Hematopoietic multipotent progenitor cell treated with erythropoietin and hydrocortisone succinate and interleukin-3 and kit ligand, for 15 days (in vitro differentiated cells): Measurements from ENCODE around the gene SAMHD1.
A peak's percentile ranks its signal among the peaks of the same experiment; 100 is the strongest.
"Not testable (repeated sequence)": the region's sequence is repeated elsewhere in the genome, so short reads cannot be mapped to it uniquely, and the experiment has no call there.

ENCODE experiments used
- DNase-seq: peaks from one replicate; pipeline ENCODE4 v3.0.0-alpha.2; 2015; ENCODE audit warnings: low spot score

Gene SAMHD1

DNA sequence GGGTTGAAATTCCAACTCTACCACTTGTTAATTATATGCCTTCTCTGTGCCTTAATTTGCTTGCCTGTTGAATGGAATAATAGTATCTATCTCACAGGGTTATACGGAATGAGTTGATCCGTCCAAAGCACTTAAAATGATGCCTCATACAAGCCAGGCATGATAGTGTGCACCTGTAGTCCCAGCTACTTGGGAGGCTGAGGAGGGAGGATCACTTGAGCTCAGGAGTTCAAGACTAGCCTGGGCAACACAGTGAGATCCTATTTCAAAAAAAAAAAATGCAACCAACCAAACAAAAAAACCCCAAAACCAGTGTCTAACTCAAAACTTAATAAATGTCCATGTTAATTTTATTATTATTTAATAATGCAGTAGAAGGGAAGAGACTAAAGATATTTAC lies 35.3 kb downstream of the SAMHD1 start:
- DNase-seq = no peak

DNA sequence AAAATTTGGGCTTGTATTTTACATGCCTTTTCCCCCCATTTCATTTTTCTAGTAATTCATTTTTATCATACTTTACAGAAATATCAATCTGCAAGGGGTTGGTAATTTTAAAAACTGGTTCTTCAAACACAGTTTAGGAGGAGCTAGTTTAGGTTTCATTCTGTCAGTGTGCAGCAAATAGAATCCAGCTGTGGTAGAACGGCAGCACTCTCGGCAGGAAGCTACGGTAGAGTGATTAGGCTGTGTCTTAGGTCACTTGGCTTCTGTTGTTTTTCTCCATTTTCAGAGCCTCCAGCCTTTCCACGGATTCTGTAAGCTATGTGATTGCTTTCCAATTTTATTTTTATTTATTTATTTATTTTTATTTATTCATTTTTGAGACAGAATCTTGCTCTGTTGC lies 42.9 kb downstream of the SAMHD1 start:
- no peak for DNase-seq

DNA sequence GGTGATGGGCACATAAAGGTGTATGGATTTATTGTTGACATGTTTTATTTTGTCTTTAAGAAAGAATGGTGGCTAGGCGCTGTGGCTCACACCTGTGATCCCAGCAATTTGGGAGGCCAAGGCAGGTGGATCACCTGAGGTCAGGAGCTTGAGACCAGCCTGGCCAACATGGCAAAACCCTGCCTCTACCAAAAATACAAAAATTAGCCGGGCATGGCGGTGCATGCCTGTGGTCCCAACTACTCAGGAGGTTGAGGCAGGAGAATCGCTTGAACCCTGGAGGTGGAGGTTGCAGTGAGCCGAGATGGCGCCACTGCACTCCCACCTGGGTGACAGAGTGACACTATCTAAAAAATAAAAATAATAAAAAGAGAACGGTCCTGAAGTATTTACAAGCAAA lies 45.4 kb downstream of the SAMHD1 start:
- not testable (repeated sequence) for DNase-seq

DNA sequence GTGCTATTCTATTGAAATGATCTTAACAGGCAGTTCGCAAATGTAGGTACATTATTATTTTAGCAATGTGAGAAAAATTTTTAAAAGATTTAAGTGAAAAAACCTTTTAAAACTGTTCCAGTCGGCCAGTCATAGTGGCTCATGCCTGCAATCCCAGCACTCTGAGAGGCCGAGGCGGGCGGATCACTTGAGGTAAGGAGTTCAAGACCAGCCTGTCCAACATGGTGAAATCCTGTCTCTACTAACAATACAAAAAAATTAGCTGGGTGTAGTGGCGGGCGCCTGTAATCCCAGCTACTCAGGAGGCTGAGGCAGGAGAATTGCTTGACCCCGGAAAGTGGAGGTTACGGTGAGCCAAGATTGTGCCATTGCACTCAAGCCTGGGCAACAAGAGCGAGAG lies 45.9 kb downstream of the SAMHD1 start:
- DNase-seq = not testable (repeated sequence)

DNA sequence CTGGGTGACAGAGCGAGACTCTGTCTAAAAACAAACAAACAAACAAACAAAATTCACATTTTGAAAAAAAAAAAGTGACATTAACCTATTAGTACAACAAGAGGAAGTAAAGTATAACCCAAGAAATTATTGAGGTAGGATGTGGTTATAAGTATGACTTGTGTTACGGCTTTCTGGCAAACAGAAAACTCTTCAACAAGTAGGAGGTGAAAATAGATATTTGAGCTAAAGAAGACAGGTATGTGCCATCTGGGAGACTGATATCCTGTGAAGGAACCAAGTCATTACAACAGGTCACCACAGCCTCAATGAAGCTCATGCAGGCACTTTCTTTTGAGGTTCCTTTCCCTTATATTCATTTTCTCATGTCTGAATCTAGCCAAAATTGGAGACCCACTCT lies 46.8 kb downstream of the SAMHD1 start:
- no peak for DNase-seq

DNA sequence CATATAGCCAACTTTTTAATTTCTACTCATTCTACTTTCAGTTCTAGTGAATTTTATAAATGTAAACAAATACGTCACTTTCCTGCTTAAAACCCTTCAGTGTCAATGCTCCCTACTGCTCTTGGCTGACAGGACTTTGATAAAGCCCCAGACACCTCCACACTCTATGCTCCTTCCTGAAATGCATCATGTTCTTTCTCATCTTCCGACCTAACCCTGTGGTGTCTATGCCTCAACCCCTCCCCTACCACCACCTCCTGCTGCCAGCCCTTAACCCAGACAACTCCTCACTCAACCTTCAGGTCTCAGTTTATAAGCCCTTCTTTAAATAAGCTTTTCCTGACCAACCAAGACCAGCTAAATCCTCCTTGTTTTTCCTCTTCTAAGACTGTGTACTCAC lies 56.5 kb downstream of the SAMHD1 start:
- DNase-seq = no peak

DNA sequence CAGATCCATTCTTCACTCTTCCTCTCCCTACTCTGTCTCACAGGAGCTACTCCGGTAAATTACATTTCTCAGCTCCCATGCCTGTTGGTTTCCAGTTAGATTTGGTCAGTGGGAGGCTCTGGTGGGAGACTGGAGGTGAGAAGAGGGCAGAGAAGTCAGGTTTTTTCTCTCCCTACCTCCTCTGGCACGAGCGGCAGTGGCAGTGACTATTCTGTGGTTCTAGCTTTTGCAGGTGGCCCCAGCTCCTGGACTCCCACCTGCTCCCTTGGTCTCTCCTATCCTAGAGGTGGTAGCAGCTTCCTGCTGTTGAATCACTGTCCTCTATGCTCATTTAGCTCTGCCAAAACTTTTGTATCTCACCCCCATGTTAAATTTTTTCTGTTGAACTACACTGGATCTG lies 57.7 kb downstream of the SAMHD1 start:
- no peak for DNase-seq

DNA sequence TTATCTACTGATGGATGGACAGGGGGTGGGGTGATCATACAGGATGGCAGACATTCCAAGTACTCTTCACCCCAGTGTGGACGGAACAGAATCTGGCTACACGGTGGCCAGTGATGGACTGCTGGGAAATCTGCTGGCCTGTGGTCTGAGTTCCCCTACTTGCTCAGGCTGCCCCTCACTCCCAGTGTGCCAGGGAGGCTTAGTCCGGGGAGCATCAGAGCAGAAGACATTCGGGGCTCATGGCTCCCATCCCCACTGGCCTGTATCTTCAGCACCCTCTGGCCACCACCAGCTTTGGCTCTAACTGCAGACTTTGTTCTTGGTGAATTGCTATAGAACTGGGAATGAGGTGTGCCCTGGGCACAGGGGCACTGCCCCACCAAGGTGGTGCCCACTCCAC lies 60.3 kb downstream of the SAMHD1 start:
- no peak for DNase-seq

DNA sequence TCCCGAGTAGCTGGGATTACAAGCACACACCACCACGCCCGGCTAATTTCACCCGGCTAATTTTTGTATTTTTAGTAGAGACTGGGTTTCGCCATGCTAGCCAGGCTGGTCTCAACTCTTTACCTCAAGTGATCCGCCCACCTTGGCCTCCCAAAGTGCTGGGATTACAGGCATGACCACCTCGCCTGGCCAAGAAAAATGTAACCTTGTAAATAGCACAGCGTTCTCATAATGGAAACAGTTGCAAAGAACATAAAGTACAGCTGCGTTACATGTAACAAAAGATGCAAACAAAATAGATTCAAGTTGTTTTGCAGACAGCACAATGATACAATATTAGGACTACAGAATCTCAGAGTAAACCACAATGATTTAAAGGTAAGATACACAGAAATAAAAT lies 60.9 kb downstream of the SAMHD1 start:
- DNase-seq = no peak

DNA sequence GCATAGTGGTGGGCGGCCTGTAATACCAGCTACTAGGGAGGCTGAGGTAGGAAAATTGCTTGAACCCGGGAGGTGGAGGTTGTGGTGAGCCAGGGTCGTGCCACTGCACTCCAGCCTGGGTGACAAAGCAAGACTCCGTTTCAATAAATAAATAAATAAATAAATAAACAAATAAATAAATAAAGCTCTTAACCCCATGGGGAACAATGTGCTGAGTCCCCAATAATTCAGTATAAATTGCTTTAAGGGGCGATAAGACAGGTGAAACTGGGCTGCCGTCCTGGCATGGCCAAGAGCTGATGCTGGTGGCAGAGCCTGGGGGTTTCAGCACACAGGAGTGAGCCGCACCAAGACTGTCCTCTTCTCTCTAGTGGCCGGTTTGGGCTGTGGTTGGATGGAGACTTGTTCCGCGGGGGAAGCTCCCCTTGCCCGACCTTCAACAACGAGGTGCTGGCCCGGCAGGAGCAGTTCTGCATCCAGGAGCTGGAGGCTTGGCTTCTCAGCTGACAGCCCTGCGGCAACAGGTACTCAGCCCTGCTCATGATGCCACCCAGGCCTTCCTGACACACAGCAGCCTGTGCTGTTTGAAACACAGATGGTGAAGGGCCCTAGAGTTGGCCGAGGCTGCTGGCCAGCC lies 62.5 kb downstream of the SAMHD1 start:
- no peak for DNase-seq

DNA sequence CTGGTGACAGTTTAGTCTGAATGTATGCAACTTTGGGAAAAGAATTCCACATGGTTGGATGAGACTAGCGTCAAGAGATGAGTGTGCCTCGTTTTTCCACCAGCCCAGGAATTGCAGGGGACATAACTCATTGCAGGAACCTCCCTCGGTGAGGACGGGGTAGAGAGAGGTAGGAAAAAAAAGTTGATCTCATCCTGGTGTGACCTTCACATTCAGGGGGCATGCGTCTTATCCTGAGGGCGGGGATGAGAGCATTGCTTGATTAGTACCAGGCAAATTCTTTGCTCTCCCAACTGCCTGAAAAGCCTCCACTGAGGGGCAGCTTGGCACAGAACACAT lies 63.8 kb downstream of the SAMHD1 start:
- DNase-seq = no peak

DNA sequence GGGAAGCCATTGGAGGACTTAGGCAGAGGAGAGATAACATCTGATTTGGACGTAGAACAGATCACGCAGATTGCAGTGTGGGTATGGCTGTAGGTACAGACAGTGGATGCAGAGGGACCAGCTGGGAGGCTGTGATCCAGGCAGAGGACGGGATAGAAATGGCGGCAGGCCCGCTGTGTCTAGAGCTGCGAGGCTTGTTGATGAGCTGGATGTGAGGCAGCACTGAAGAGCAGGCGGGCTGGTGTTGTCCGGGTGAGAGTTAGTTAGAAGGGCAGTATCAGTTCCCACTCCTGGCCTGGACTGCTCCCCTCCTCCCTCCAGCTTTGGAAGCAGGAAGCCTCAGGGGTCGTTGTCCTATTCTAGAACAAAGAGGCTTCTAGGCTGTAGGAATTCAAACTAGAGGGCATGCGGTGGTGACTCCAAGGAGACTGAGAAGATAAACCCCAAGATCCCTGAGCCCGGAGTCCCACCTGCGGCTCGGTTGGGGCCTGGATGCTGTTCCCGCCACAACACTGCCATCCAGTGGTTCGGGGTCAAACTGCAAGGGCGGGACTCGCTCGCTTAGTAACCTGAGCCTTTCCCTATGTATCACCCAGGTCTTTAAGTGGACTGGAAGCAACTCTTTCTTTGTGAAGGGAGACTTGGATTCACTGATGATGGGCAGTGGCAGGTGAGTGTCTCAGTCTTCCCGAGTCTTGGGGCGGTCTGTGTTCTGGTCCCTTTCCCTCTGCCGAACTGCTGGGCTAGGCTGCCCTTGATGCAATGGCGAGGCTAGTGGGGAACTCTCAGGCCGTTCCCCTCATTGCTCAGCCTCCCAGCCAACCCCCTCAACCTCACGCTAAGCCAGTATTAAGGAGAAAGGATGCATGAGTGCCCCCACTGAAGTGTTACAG lies 64.4 kb downstream of the SAMHD1 start:
- DNase-seq = peak; percentile 79

DNA sequence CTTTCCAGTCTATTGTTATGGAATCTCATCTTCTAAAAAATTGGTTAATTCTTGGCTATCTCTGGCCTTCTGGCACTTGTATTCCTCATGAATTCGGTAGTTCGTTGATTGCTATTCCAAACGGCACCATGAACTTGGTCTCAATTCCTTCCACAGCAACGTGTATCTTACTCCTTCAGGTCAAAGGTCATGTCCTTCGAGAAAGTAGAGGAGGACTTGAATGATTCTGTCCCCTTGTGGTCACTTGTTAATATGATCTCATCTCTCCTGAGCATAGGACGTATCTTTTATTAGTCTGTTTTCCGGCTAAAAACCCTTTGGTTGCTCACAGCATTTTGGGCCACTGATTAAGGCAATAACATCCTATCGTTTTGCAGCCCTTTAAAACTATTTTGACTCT lies 66.2 kb downstream of the SAMHD1 start:
- no peak for DNase-seq

DNA sequence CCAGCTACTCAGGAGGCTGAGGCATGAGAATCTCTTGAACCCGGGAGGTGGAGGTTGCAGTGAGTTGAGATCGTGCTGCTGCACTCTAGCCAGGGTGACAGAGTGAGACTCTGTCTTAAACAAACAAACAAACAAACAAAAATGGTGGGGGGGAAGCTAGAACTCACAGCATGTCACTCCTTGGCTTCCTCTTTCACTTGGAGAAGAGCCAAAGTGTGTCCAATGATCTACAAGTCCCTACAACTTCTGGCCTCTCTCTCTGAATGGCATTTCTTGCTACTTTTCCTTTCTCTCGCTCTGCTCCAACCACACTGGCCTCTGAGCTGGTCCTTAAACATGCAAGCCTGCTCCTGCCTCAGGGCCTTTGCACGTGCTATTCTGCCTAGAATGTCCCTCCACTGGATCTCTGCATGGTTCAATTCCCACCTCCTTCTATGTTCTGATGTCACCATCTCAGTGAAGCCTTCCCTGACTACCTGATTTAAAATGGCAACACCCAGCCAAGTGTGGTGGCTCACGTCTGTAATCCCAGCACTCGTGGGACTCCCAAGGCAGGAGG lies 67.5 kb downstream of the SAMHD1 start:
- DNase-seq = no peak

DNA sequence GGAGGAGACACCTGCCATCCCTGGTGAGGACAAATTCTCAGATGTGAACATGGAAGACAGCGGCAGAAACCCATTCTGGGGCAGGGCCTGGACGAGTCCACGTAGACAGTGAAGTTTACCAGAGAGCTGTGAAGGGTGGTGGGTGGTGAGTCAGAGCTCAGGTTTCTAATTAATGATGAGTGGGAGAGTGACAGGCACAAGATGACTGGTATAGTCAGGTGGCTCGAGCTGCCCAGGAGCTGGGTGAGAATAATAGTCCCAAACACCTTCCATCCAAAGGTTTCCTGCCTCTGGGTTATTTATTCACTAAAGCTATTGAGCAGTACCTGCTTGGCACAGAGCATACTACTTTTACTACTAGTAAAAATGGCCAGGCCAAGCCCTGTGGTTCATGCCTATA lies 69.6 kb downstream of the SAMHD1 start:
- DNase-seq = no peak

DNA sequence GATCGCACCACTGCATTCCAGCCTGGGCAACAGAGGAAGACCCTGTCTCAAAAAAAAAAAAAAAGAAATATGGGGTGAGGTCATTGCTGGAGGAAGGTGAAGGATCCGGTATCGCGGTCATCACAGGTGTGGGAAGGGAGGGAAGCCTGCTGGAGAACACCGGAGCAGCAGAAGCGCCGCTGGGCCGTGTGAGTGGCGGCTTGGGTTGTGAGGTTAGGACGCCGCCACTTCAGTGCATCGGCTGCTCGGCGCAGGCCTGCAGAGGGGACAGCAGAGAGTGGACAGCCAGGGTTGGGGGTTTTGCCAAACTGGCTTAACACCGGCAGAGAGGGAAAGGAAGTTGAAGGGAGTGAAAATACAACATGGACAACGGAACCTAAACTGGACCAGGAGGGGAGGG lies 70.2 kb downstream of the SAMHD1 start:
- no peak for DNase-seq

DNA sequence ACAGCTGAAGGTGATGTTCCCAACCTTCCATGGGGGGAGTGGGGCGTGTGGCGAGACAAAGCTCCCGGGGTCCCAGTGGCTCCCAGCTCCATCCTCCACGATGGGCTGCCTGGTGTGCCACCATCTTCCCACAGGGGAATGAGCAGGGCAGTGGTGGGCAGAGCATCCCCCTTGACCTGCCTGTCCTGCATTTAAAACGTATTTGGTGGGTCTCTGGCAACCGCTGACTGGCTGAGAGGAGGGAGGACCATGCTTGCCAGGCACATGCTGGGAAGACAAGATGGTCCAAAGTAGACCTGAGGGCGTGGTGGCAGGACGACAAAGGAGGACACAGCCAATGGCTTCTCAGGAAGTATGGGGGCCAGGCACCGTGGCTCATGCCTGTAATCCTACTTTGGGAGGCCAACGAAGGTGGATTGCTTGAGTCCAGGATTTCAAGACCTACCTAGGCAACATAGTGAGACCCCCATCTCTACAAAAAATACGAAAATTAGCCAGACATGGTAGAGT lies 70.7 kb downstream of the SAMHD1 start:
- DNase-seq = no peak

DNA sequence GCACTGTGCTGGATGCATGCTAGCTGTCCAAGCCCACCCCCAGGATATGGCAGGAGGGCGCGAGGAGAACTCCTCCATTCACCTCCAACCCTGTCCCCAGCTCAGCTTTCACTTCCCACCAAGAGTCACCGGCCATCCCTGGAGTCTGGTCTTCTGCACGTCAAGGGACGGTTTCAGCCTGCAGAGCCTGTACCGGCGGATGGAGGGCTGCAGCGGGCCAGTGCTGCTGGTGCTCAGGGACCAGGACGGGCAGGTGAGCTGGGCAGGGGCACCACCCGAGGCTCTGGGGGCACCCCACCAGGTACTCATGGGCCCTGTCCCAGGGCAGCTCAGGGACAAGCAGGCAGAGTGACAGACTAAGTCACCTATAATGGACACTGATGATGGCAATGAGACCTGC lies 72.6 kb downstream of the SAMHD1 start:
- DNase-seq = no peak

DNA sequence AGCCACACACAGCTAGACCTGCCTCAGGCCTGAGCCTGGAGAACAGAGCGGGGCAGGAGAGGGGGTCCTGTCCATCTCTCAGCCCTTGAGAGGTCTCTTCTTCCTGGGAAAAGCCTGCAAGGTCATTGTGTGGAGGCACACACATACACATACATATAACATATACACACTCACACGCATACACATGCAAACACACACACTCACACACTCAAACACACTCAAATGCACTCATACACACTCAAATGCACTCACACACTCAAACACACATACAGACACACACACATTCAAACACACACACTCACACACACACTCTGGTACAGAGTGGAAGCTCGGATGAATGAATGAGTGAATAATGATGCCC lies 75.1 kb downstream of the SAMHD1 start:
- DNase-seq = no peak

DNA sequence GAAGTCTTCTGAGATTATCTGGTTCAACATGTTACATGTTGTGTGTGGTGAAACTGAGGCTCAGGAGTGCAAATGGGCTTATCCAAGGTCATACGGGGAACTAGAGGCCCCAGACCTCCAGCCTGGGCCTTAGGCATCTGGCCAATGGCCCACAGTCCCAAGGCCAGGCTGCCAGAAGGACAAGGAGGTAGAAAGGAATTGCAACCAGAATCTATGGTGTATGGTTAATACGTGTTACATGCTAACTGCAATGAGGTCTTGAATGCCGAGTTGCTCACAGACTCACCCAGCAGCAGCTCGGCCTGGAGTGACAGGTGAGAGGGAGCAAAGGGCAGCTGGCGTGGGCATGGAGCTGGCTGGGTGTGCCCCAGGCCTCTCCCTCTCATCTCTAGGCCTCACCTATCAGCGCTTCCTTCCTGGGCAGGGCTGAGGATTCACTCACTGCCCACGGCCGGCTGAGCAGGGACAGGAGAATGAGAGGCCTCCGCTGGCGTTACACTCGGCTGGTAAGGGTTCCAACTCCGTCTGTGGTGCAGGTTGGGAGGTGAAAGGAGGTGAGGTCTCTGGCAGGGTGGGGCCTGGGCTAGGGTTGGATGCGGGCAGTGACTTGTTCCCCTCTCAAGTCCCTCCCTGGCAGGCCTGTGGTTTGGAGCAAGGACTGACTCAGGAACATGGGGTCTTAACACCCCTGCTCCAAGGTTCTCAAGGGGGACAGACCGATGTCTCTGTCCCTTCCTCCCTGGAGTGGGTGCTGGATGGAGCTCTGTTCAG lies 75.6 kb downstream of the SAMHD1 start, which contains the start of gene TLDC2:
TSS of gene TLDC2 (plus strand) at position 437 of the 771 bp plus-strand sequence. CDS start at position 474, 37 bp downstream.
- no peak for DNase-seq

DNA sequence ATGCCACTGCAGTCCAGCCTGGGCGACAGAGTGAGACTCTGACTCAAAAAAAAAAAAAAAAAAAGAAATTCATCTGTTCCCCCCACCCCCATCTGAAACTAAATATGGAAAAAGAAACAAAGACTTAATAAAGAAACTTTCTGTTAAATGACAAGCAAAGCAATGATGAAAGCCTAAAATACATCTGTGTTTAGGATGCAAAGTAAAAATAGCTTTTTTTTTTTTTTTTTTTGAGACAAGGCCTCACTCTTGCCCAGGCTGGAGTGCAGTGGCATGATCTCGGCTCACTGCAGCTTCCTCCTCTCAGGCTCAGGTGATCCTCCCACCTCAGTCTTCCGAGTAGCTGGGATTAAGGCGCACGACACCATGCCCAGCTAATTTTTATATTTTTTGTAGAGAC lies 76.4 kb downstream of the SAMHD1 start:
- DNase-seq = not testable (repeated sequence)

DNA sequence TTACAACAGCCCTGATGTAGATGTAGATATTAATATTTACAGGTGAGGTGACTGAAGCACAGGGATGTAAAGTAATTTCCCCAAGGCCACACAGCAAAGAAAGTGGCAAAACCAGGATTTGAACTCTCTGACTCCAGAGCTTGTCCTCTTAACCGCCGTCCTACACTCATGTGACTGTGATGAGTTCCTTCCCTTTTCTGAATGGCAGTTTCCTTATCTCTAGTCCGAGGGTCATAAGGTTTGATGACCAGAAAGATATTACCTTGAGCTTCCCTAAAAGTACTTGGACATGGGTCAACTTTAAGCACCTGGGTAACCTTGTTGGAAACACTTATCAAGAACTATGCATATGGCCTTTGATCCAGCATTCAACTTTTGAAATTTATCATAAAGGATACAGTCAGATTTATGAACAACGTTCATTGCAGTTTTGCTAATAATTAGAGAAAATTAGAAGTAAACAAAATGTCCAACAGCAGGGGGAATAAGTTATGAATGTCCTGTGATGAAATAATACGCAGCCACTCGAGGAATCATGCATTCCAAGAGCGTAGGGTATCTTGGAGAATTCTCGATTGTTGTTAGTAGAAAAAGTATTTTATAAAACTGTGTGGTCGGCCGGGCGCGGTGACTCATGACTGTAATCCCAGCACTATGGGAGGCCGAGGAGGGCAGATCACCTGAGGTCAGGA lies 77.9 kb downstream of the SAMHD1 start:
- no peak for DNase-seq
